ENCODE results near the gene GNA15.

GRCh38 chr19:3113100-3114017 is 22.5 kb upstream of the GNA15 start:
- TF ChIP-seq CTCF (IDR thresholded peaks at IDR 0.05) (no peak), POLR2A (IDR thresholded peaks at IDR 0.05) (no peak)
